Measurements from ENCODE around the gene STARD13.

DNA sequence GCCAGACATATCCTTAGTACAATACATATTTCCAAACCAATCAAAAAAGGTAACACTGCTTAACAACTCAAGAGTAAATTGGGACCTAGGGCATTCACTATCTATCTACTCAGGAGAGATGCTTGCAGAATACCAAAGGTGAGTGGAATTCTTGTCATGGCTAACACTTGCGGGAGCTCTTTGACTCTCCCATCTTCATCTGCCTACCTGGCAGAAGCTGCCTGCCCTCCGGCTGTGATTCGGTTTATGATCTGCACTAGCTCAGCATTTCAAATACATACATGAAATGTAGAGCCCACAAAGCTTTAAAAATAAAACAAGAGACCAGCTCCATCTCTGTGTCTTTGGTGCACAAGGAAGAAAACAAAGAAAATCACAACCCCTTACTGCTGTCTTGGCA is 127.3 kb downstream of the STARD13 start:
- TF ChIP-seq, protein P1, sequence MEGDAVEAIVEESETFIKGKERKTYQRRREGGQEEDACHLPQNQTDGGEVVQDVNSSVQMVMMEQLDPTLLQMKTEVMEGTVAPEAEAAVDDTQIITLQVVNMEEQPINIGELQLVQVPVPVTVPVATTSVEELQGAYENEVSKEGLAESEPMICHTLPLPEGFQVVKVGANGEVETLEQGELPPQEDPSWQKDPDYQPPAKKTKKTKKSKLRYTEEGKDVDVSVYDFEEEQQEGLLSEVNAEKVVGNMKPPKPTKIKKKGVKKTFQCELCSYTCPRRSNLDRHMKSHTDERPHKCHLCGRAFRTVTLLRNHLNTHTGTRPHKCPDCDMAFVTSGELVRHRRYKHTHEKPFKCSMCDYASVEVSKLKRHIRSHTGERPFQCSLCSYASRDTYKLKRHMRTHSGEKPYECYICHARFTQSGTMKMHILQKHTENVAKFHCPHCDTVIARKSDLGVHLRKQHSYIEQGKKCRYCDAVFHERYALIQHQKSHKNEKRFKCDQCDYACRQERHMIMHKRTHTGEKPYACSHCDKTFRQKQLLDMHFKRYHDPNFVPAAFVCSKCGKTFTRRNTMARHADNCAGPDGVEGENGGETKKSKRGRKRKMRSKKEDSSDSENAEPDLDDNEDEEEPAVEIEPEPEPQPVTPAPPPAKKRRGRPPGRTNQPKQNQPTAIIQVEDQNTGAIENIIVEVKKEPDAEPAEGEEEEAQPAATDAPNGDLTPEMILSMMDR (IDR thresholded peaks at IDR 0.05): no peak
- no peak for TF ChIP-seq POLR2A (IDR thresholded peaks at IDR 0.05)
